ENCODE measurements around the gene DUOXA1.

DNA sequence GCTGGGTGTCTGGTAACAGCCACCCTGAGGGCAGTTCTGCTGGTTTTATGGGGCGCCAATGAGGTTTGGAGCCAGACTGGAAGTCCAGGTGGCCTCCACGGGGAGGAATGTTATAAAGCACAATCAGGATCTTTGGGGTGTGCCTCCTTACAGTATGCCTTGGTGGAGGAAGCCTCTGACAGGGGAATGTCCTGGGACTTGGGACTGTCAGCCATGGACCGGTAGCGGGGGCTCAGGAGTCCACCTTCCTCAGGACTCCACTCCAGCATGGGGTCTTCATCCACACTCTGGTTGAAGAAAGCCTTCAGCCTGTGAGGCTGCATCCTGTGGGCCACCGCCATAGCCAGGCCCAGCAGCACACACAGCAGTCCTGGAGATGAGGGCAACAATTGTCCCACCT is 10.7 kb downstream of the DUOXA1 start:
- TF ChIP-seq, protein P1, sequence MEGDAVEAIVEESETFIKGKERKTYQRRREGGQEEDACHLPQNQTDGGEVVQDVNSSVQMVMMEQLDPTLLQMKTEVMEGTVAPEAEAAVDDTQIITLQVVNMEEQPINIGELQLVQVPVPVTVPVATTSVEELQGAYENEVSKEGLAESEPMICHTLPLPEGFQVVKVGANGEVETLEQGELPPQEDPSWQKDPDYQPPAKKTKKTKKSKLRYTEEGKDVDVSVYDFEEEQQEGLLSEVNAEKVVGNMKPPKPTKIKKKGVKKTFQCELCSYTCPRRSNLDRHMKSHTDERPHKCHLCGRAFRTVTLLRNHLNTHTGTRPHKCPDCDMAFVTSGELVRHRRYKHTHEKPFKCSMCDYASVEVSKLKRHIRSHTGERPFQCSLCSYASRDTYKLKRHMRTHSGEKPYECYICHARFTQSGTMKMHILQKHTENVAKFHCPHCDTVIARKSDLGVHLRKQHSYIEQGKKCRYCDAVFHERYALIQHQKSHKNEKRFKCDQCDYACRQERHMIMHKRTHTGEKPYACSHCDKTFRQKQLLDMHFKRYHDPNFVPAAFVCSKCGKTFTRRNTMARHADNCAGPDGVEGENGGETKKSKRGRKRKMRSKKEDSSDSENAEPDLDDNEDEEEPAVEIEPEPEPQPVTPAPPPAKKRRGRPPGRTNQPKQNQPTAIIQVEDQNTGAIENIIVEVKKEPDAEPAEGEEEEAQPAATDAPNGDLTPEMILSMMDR (IDR thresholded peaks at IDR 0.05; ENCODE audit: borderline replicate concordance, extremely low read depth, low read length, poor library complexity, severe bottlenecking), result no peak
- no peak for TF ChIP-seq EZH2 (IDR thresholded peaks at IDR 0.05; ENCODE audit: borderline replicate concordance, low read depth, low read length, severe bottlenecking)

Data from DND-41 (cell line).